Measurements from ENCODE around the gene CKAP2L. TPM values are rescaled to one million over a fixed set of nuclear protein-coding genes. Genes with fewer than 3 reads are reported as not detected.

Gene CKAP2L
- total RNA-seq, 1 experiment from 2014 or later, result 23.3 TPM

GRCh38 chr2:112699984-112700667 is 64.3 kb downstream of the CKAP2L start:
- H3T11ph ChIP-seq (ENCODE audit: low read length), result no peak overlapping the region
- Mint-ChIP-seq H3K36me3 (ENCODE audit: insufficient read depth in 1 of 3, low read depth in 3 of 3) (no peaks in the 10 kb centered on the region), H3K9me3 (no peaks in the 10 kb centered on the region), H3K27me3 (ENCODE audit: low read depth) (0 out of 2 replicates have a peak, but pooled peaks cover under 1% of the 10 kb centered on the region), H3K27ac (no peak overlapping the region), H3K4me3 (no peak overlapping the region), H3K4me1 (no peaks in the 10 kb centered on the region)
- no peaks in the 10 kb centered on the region for H3K79me2 ChIP-seq (ENCODE audit: insufficient read depth, low read length)
- no peak overlapping the region for H4K8ac ChIP-seq (replicated peaks; ENCODE audit: insufficient read length, low read depth, low read length)
- H2BK5ac ChIP-seq (ENCODE audit: insufficient read length, low read length), result no peak overlapping the region
- H3K18ac ChIP-seq (ENCODE audit: insufficient read length, low read depth, low read length), result no peak overlapping the region
- H3K4me1 ChIP-seq (ENCODE audit: insufficient read depth, low read length), result no peaks in the 10 kb centered on the region
- H4K20me1 ChIP-seq (ENCODE audit: control insufficient read depth, insufficient read depth, insufficient read length), result no peaks in the 10 kb centered on the region
- no peaks in the 10 kb centered on the region for H3K9me3 ChIP-seq (ENCODE audit: control insufficient read depth, low read depth, low read length)
- no peaks in the 10 kb centered on the region for H3K27me3 ChIP-seq (ENCODE audit: insufficient read depth, low read length)
- H2BK120ac ChIP-seq (ENCODE audit: low read depth, low read length, poor library complexity, severe bottlenecking), result no peak overlapping the region
- TF ChIP-seq, protein P1, sequence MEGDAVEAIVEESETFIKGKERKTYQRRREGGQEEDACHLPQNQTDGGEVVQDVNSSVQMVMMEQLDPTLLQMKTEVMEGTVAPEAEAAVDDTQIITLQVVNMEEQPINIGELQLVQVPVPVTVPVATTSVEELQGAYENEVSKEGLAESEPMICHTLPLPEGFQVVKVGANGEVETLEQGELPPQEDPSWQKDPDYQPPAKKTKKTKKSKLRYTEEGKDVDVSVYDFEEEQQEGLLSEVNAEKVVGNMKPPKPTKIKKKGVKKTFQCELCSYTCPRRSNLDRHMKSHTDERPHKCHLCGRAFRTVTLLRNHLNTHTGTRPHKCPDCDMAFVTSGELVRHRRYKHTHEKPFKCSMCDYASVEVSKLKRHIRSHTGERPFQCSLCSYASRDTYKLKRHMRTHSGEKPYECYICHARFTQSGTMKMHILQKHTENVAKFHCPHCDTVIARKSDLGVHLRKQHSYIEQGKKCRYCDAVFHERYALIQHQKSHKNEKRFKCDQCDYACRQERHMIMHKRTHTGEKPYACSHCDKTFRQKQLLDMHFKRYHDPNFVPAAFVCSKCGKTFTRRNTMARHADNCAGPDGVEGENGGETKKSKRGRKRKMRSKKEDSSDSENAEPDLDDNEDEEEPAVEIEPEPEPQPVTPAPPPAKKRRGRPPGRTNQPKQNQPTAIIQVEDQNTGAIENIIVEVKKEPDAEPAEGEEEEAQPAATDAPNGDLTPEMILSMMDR (conservative IDR thresholded peaks at IDR 0.05), result no peak
- H2AFZ ChIP-seq (ENCODE audit: low read length), result no peak overlapping the region
- no peak overlapping the region for H2BK15ac ChIP-seq (ENCODE audit: low read depth, low read length)
- no peak overlapping the region for H2AK5ac ChIP-seq (ENCODE audit: insufficient read length, low read length)
- H3K79me1 ChIP-seq (ENCODE audit: insufficient read depth, low read depth, low read length, poor library complexity, severe bottlenecking), result no peaks in the 10 kb centered on the region
- no peak overlapping the region for H2BK12ac ChIP-seq (ENCODE audit: insufficient read length, low read depth, low read length)
- WGBS (ENCODE audit: extremely low coverage, insufficient read length, low lambda C conversion rate), result no CpG with 5 or more reads among the region's 3 CpGs
- no peak overlapping the region for H3K4ac ChIP-seq (ENCODE audit: low read depth, low read length)
- H4K91ac ChIP-seq (ENCODE audit: insufficient read length, low read depth, low read length), result no peak overlapping the region
- H3K23me2 ChIP-seq (ENCODE audit: insufficient read length, low read depth, low read length, poor library complexity, severe bottlenecking), result no peaks in the 10 kb centered on the region
- H3K14ac ChIP-seq (ENCODE audit: insufficient read depth, low read length), result no peak overlapping the region
- no peak overlapping the region for H2BK20ac ChIP-seq (ENCODE audit: low read depth, low read length, poor library complexity, severe bottlenecking)
- no peak overlapping the region for H3K9ac ChIP-seq (ENCODE audit: extremely low read depth, insufficient read length, low read length)
- no peak overlapping the region for H4K5ac ChIP-seq (ENCODE audit: insufficient read length, low read depth, low read length)
- H3K27ac ChIP-seq (ENCODE audit: insufficient read length, low read depth, low read length), result no peak overlapping the region
- H3K4me2 ChIP-seq (ENCODE audit: insufficient read depth, insufficient read length, low read length), result no peak overlapping the region
- H3K56ac ChIP-seq (ENCODE audit: insufficient read length, low read depth, low read length), result no peak overlapping the region
- no peak overlapping the region for H3K23ac ChIP-seq (ENCODE audit: insufficient read length, low read depth, low read length)
- DNase-seq, result no peak
